ENCODE results near the gene HSPA12A. TPM values are rescaled to one million over a fixed set of nuclear protein-coding genes. Genes with fewer than 3 reads are reported as not detected.

The HSPA12A gene
- total RNA-seq, 4 donors from 2014 or later: 125 to 187 (median 147) TPM

- H3K4me3 ChIP-seq: no peak overlapping the region
- no peak for DNase-seq (ENCODE audit: low spot score in 2 of 2)
- peak overlapping the region; percentile 45 to 96 (median 74) for H3K27ac ChIP-seq
- no peaks in the 10 kb centered on the region for H3K9me3 ChIP-seq
- H3K36me3 ChIP-seq: no peaks in the 10 kb centered on the region
- H3K4me1 ChIP-seq: peaks cover 0 to 70% (median 20%) of the 10 kb centered on the region in 4 donors
- 61 to 74% methylated on average over 5 of the region's 5 CpGs for WGBS, 2 donors
- H3K27me3 ChIP-seq: peaks cover 0 to 5% of the 10 kb centered on the region in 2 donors
- TF ChIP-seq, protein P1, sequence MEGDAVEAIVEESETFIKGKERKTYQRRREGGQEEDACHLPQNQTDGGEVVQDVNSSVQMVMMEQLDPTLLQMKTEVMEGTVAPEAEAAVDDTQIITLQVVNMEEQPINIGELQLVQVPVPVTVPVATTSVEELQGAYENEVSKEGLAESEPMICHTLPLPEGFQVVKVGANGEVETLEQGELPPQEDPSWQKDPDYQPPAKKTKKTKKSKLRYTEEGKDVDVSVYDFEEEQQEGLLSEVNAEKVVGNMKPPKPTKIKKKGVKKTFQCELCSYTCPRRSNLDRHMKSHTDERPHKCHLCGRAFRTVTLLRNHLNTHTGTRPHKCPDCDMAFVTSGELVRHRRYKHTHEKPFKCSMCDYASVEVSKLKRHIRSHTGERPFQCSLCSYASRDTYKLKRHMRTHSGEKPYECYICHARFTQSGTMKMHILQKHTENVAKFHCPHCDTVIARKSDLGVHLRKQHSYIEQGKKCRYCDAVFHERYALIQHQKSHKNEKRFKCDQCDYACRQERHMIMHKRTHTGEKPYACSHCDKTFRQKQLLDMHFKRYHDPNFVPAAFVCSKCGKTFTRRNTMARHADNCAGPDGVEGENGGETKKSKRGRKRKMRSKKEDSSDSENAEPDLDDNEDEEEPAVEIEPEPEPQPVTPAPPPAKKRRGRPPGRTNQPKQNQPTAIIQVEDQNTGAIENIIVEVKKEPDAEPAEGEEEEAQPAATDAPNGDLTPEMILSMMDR (IDR thresholded peaks at IDR 0.05): no peak
- TF ChIP-seq EP300 (IDR thresholded peaks at IDR 0.05) (no peak), POLR2A (IDR thresholded peaks at IDR 0.05) (no peak)
Measured at GRCh38 chr10:116738339-116738738, 4.0 kb downstream of the HSPA12A start.

DNA sequence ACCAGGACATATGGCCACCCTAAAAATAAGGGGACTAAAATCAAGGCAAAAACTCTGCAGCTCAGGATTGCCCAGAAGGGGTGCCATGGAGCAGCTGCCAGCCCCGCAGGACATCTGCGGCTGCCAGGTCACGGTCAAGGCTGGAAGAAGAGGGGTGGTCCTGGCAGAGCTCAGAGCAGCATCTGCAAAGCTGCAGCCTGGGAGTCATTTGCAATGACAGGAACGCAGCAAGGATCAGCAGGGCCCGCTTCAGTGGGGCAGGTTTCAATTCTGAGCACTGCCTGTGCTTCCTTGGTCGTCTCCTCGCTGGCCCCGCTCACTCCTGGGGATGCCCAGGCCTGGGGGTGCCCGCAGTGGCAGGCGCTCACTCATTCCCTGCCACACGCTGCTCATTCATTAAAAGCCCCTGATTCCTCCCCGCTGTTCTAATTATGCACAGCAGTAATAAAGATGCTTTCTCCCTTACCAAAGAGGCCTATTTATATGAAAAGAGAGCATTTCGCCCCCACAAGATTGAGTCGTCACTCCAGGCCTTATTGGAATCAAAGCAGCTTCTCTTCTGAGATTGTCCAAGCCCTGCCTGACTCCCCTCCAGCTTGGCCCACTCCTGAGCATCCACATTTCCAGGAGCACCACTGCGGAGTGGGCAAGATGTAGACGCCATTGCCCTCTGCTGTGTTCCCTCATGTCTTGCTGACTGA, 4.6 kb downstream of the HSPA12A start:
- TF ChIP-seq, protein P1 (IDR thresholded peaks at IDR 0.05): peak in 3 of 5 experiments; percentile 12 to 39 (median 32)
- TF ChIP-seq EP300 (IDR thresholded peaks at IDR 0.05) (peak in 1 of 2 donors; percentile 70), POLR2A (IDR thresholded peaks at IDR 0.05) (no peak)
- Histone ChIP-seq H3K4me1 (peaks cover 0 to 71% (median 23%) of the 10 kb centered on the region in 4 donors), H3K9me3 (no peaks in the 10 kb centered on the region), H3K4me3 (no peak overlapping the region), H3K36me3 (no peaks in the 10 kb centered on the region), H3K27ac (peak overlapping the region; percentile 45 to 96 (median 74)), H3K27me3 (peaks cover 0 to 5% of the 10 kb centered on the region in 2 donors)
- WGBS, 2 donors: 49 to 64% methylated on average over 14 to 16 of the region's 16 CpGs
- DNase-seq (ENCODE audit: low spot score in 2 of 2): no peak

GRCh38 chr10:116733566-116733965, 8.8 kb downstream of the HSPA12A start:
- no peak for DNase-seq (ENCODE audit: low spot score in 2 of 2)
- no peak overlapping the region for H3K4me3 ChIP-seq
- 46 to 47% methylated on average over 4 of the region's 4 CpGs for WGBS, 2 donors
- peaks cover 0 to 85% (median 21%) of the 10 kb centered on the region in 4 donors for H3K4me1 ChIP-seq
- H3K27me3 ChIP-seq: no peaks in the 10 kb centered on the region
- no peak for TF ChIP-seq POLR2A (IDR thresholded peaks at IDR 0.05)
- TF ChIP-seq, protein P1 (IDR thresholded peaks at IDR 0.05): no peak
- no peak for TF ChIP-seq EP300 (IDR thresholded peaks at IDR 0.05)
- peaks cover 0 to 11% (median 0%) of the 10 kb centered on the region in 3 donors for H3K36me3 ChIP-seq
- H3K9me3 ChIP-seq: no peaks in the 10 kb centered on the region
- peak overlapping the region in 3 of 4 donors; percentile 13 to 96 (median 77) for H3K27ac ChIP-seq

- Histone ChIP-seq H3K27me3 (no peaks in the 10 kb centered on the region), H3K4me1 (peaks cover 0 to 82% (median 18%) of the 10 kb centered on the region in 4 donors), H3K4me3 (no peak overlapping the region), H3K27ac (peak overlapping the region in 3 of 4 donors; percentile 25 to 96 (median 77)), H3K36me3 (peaks cover 0 to 11% (median 0%) of the 10 kb centered on the region in 3 donors), H3K9me3 (no peaks in the 10 kb centered on the region)
- 48 to 56% methylated on average over 8 of the region's 8 CpGs for WGBS, 2 donors
- no peak for DNase-seq (ENCODE audit: low spot score in 2 of 2)
- TF ChIP-seq POLR2A (IDR thresholded peaks at IDR 0.05): no peak
- TF ChIP-seq, protein P1 (IDR thresholded peaks at IDR 0.05): no peak
- no peak for TF ChIP-seq EP300 (IDR thresholded peaks at IDR 0.05)
Measured at GRCh38 chr10:116732573-116732972, 9.8 kb downstream of the HSPA12A start.
